Progenitor cell of endocrine pancreas (in vitro differentiated cells): Measurements from ENCODE around the gene THRB. TPM values are rescaled to one million over a fixed set of nuclear protein-coding genes. Genes with fewer than 3 reads are reported as not detected.

Source experiments
- DNase-seq: peaks from one replicate; pipeline ENCODE4 v3.0.0; 2021; ENCODE audit warnings: low spot score; ENCODE audit not compliant: unreplicated experiment
- H3K27ac Mint-ChIP-seq: 2 replicates; pipeline ENCODE4 v1.8.0; 2021; ENCODE audit warnings: mild to moderate bottlenecking, moderate library complexity, mixed read lengths
- H3K27me3 Mint-ChIP-seq: 2 replicates; pipeline ENCODE4 v1.8.0; 2021; ENCODE audit warnings: mixed read lengths
- H3K36me3 Mint-ChIP-seq: 2 replicates; pipeline ENCODE4 v1.8.0; 2022; ENCODE audit warnings: mixed read lengths; ENCODE audit not compliant: insufficient read depth
- H3K4me1 Mint-ChIP-seq: 2 replicates; pipeline ENCODE4 v1.8.0; 2021; ENCODE audit warnings: low read depth, mixed read lengths
- H3K4me3 Mint-ChIP-seq: 2 replicates; pipeline ENCODE4 v1.8.0; 2021; ENCODE audit warnings: low read depth, mild to moderate bottlenecking, moderate library complexity, mixed read lengths
- H3K9me3 Mint-ChIP-seq: 2 replicates; pipeline ENCODE4 v1.8.0; 2021; ENCODE audit warnings: low read depth, mixed read lengths
- total RNA-seq: library from RNA; stranded (reverse); gene quantifications from 2 replicates; pipeline ENCODE4 v1.2.1, GENCODE V29; 2021
- TF ChIP-seq, protein P1 (sequence below): fragments of 200-600 bp; sonication (generic); IDR thresholded peaks from one replicate; pipeline ENCODE4 v1.5.0; 2021; ENCODE audit warnings: antibody characterized with exemption, mild to moderate bottlenecking; ENCODE audit not compliant: unreplicated experiment

THRB gene
- total RNA-seq, 1 donor from 2014 or later: 19.7 TPM

DNA sequence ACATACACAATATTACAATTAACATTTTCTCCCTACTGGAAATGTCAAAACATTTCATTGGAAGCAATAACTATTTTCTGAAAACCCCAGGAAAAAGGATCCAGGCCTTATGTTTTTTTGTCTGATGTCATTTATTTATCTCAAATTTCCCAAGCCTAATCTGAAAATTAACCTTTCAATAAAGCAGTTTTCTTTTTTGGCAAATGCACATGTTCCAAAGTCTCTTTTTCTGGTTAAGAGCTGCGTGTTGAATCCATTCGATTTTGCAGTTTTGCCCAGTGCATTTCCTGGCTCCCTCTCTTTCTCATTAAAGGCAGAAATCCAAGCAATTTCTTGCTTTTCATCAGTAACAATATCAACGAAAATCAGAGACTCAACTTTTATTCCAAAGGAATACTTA, 327.2 kb downstream of the THRB start:
- Mint-ChIP-seq H3K4me3 (no peak overlapping the region), H3K27ac (no peak overlapping the region), H3K27me3 (no peaks in the 10 kb centered on the region), H3K9me3 (no peaks in the 10 kb centered on the region), H3K36me3 (peaks cover under 1% of the 10 kb centered on the region), H3K4me1 (peaks cover 15% of the 10 kb centered on the region)
- DNase-seq: no peak
- TF ChIP-seq, protein P1, sequence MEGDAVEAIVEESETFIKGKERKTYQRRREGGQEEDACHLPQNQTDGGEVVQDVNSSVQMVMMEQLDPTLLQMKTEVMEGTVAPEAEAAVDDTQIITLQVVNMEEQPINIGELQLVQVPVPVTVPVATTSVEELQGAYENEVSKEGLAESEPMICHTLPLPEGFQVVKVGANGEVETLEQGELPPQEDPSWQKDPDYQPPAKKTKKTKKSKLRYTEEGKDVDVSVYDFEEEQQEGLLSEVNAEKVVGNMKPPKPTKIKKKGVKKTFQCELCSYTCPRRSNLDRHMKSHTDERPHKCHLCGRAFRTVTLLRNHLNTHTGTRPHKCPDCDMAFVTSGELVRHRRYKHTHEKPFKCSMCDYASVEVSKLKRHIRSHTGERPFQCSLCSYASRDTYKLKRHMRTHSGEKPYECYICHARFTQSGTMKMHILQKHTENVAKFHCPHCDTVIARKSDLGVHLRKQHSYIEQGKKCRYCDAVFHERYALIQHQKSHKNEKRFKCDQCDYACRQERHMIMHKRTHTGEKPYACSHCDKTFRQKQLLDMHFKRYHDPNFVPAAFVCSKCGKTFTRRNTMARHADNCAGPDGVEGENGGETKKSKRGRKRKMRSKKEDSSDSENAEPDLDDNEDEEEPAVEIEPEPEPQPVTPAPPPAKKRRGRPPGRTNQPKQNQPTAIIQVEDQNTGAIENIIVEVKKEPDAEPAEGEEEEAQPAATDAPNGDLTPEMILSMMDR: no peak

DNA sequence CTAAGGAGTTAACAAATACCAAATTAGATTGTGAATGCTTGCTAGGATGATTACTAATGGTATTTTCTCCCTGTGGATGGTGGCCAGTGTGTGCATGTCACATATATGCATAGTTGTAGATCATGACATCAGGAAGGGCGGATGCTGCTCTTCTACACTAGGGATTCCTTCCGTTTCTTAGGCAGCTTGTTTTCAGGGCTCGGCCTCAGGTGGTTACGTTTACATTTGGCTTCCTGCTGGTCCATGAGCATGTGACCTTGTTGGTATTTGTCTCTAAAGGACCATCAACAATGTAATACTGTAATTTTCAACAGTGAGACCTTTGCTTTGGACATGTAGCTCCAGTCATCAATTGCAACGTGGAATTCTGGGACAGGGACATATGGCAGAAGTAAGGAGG, 328.1 kb downstream of the THRB start:
- H3K27me3 Mint-ChIP-seq: no peaks in the 10 kb centered on the region
- H3K4me1 Mint-ChIP-seq: peaks cover 15% of the 10 kb centered on the region
- DNase-seq: no peak
- TF ChIP-seq, protein P1: no peak
- H3K36me3 Mint-ChIP-seq: peaks cover 2% of the 10 kb centered on the region
- no peaks in the 10 kb centered on the region for H3K9me3 Mint-ChIP-seq
- H3K4me3 Mint-ChIP-seq: no peak overlapping the region
- no peak overlapping the region for H3K27ac Mint-ChIP-seq

DNA sequence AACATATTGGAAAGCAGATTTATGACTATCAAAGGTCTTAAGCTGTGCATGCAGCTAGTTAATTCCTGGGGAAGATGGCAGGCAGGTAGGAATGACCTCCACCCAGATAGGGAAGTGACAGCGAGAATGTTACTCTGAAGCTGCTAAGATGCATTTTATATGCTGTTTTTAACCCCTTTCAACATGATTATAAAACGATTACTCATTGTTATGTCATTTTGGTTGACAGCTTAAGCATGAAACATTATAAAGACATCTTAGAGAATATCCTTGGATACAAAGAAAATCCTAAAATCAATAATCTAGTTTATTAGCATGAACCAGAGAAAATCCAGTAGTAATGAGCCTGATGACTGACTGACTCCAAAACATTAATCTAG, 329.1 kb downstream of the THRB start:
- Mint-ChIP-seq H3K27ac (no peak overlapping the region), H3K36me3 (peaks cover 2% of the 10 kb centered on the region), H3K4me1 (peaks cover 15% of the 10 kb centered on the region), H3K9me3 (no peaks in the 10 kb centered on the region), H3K4me3 (no peak overlapping the region), H3K27me3 (no peaks in the 10 kb centered on the region)
- no peak for DNase-seq
- TF ChIP-seq, protein P1: no peak

DNA sequence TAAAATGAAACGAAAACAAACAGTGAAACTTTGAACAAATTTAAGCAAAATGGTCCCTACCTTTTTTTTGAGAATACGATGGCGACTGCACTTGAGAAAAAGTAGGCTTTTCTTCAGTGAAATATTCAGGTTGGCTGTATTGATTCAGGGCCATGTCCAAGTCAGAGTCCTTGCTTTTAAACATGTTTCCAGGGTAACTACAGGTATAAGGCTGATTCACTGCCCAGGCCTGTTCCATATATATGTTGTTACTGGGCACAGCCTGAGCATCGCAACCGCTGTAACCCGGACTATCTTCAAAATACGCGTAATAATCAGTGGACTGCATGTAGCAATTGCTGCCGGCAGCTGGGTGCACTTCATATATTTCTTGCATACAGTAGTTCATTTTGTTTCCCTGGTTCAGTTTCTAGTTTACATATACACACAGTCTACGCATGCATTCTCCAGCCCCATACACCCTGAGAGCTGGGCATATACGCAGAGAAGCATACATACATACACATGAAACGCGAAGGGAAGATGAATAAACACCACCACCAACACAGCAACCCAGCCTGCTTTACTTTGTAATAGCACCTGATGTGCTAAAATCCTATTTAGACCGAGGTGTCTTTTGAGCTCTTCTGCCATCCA, 329.6 kb downstream of the THRB start:
- TF ChIP-seq, protein P1: no peak
- Mint-ChIP-seq H3K27ac (no peak overlapping the region), H3K36me3 (peaks cover 2% of the 10 kb centered on the region), H3K27me3 (no peaks in the 10 kb centered on the region), H3K4me3 (peak overlapping the region; percentile 49), H3K4me1 (peaks cover 15% of the 10 kb centered on the region), H3K9me3 (no peaks in the 10 kb centered on the region)
- DNase-seq: no peak

DNA sequence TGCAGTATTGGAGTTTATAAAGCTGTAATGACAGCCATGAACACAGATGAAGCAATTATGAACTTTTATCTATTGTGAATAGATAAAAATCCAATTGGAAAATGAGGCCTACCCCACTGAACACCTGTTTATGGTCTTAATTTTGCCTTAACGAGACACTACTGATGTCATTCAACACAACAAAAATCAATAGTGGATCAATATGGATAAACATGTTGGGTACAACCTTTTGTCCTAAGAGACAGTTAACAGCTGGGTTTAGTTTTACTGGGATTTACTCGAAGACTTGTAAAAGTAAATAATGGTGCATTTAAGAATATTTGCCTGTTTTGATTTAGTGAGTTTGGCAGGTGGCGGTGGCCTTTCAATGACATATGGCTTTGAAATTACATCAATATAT, 331.7 kb downstream of the THRB start:
- Mint-ChIP-seq H3K9me3 (no peaks in the 10 kb centered on the region), H3K27ac (no peak overlapping the region), H3K4me3 (no peak overlapping the region), H3K4me1 (peaks cover 15% of the 10 kb centered on the region), H3K27me3 (no peaks in the 10 kb centered on the region), H3K36me3 (peaks cover 2% of the 10 kb centered on the region)
- DNase-seq: no peak
- TF ChIP-seq, protein P1: no peak
